Measurements from ENCODE around the gene SPRR2G.
"Not testable (repeated sequence)": the region's sequence is repeated elsewhere in the genome, so short reads cannot be mapped to it uniquely, and the experiment has no call there.

SPRR2G gene

GRCh38 chr1:153113416-153113815 lies 37.3 kb downstream of the SPRR2G start, which contains the start of gene SPRR2F:
TSS of gene SPRR2F (minus strand) at chr1:153113516. CDS start at chr1:153112733, 783 bp downstream.
- no peak for DNase-seq (ENCODE audit: low read depth)

GRCh38 chr1:153112454-153112853 lies 38.2 kb downstream of the SPRR2G start:
- not testable (repeated sequence) for DNase-seq (ENCODE audit: low read depth)

GRCh38 chr1:153100245-153100644 lies 50.4 kb downstream of the SPRR2G start:
- DNase-seq (ENCODE audit: low read depth): no peak

Measured in stromal cell of bone marrow (primary cell).